Esophagus (tissue), 2 donors: ENCODE results near the gene TAF1D. TPM values are rescaled to one million over a fixed set of nuclear protein-coding genes. Genes with fewer than 3 reads are reported as not detected.
A peak's percentile ranks its signal among the peaks of the same experiment; 100 is the strongest.

ENCODE experiments used
- H3K27ac ChIP-seq, 2 donors: one replicate each; pipeline ENCODE4 v1.5.1; 2013; ENCODE audit warnings: low read depth in 2 of 2, mild to moderate bottlenecking in 2 of 2, inconsistent platforms in 1 of 2, low read length in 1 of 2, moderate library complexity in 1 of 2
- H3K27me3 ChIP-seq, 2 donors: one replicate each; pipeline ENCODE4 v1.6.1; 2013; ENCODE audit warnings: low read length in 2 of 2, control low read depth in 1 of 2, mild to moderate bottlenecking in 1 of 2; ENCODE audit not compliant: insufficient read depth in 2 of 2, control insufficient read depth in 1 of 2
- H3K36me3 ChIP-seq, 2 donors: one replicate each; pipeline ENCODE4 v1.6.1; 2013; ENCODE audit warnings: low read length in 1 of 2; ENCODE audit not compliant: control insufficient read depth in 2 of 2, insufficient read depth in 2 of 2
- H3K4me1 ChIP-seq, 2 donors: one replicate each; pipeline ENCODE4 v1.6.1; 2013; ENCODE audit warnings: low read length in 1 of 2; ENCODE audit not compliant: control insufficient read depth in 2 of 2, insufficient read depth in 2 of 2
- H3K4me3 ChIP-seq, 2 donors: one replicate each; pipeline ENCODE4 v1.5.1; 2013; ENCODE audit warnings: low read length in 2 of 2, mild to moderate bottlenecking in 2 of 2, low read depth in 1 of 2, moderate library complexity in 1 of 2
- H3K9me3 ChIP-seq, 2 donors: one replicate each; pipeline ENCODE4 v1.6.1; 2013; ENCODE audit warnings: mild to moderate bottlenecking in 2 of 2, low read depth in 1 of 2, low read length in 1 of 2, moderate library complexity in 1 of 2; ENCODE audit not compliant: control insufficient read depth in 2 of 2, insufficient read depth in 1 of 2
- WGBS, 2 donors: extraction: QIAGEN DNeasy Blood & Tissue Kit; methylation state at CpG; one replicate each; pipeline ENCODE4 v1.1.7; 2013; 5-methylcytosine and 5-hydroxymethylcytosine counted together
- polyA plus RNA-seq, 2 donors: library from polyadenylated mRNA; stranded (reverse); fragments of 200-250 nt; gene quantifications; one replicate each; pipeline ENCODE4 v1.2.3, GENCODE V29; 2013
- donor health status: healthy with polysubstance abuse.
- donor health status: Bipolar disorder and iron deficiency.

Gene TAF1D
- polyA plus RNA-seq, 2 donors, result 70.2 to 156 TPM

DNA sequence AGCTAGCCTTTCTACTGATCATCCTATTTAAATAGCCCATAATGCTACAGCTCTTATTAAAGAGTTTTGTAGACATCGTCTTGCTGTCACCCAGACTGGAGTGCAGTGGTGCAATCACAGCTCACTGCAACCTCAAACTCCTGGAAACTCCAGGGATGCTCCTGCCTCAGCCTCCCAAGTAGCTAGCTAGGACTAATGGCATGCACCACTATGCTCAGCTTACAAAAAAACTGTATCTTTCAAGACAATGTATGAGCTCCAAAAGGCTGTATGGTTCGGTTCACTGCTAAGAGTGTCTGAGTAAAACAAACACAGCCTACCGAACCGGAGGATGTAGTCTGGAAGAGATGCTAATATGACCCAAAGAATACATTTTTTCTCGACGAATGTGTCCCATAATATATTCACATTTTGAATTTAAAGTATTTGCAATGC, 2.6 kb downstream of the TAF1D start:
- H3K36me3 ChIP-seq, result peaks cover 7 to 9% of the 10 kb centered on the region in 2 donors
- peaks cover 0 to 2% of the 10 kb centered on the region in 2 donors for H3K4me1 ChIP-seq

DNA sequence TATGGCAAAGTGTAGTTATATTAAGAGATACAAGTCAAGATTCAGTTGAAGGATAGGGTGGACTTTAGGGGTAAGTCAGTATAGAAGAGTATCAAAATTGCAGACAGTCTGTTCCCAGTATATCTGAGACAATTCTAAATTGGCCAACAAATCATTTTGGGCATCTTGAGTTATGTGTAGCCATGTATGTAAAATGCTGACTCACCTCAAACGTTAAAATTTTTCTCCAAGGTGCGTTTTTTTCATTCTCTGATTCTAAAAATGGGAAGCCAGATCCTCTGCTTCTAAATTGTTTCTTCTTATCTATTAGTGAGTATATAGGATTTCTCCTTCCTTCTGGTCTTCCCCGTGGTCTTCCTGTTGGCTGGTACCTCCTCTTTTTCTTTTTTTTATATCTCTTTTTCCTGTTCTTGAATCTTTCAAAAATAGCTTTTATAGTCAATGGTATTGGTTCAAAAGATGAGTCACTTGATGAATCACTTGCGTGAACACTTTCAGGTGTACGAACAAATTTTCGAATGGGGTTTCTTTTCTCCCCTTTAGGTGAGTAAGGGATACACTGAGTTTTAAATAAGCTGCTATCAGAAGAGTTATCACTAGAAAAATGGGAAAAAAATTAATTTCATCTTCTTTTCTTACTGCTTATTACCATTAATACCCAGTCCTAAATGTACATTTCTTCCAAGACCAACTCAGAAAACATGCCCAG, 3.2 kb downstream of the TAF1D start:
- Histone ChIP-seq H3K9me3 (no peaks in the 10 kb centered on the region), H3K4me1 (peaks cover 0 to 2% of the 10 kb centered on the region in 2 donors), H3K36me3 (peaks cover 7 to 9% of the 10 kb centered on the region in 2 donors), H3K4me3 (peak overlapping the region in 1 of 2 donors; percentile 97), H3K27ac (no peak overlapping the region), H3K27me3 (no peaks in the 10 kb centered on the region)
- 32 to 36% methylated on average over 6 of the region's 6 CpGs for WGBS, 2 donors

More for the DNA sequence above, 2.6 kb downstream of the TAF1D start:
- peak overlapping the region in 1 of 2 donors; percentile 13 for H3K27ac ChIP-seq
- H3K4me3 ChIP-seq, result peak overlapping the region; percentile 32 to 97
- H3K27me3 ChIP-seq, result no peaks in the 10 kb centered on the region
- WGBS, 2 donors, result 30 to 36% methylated on average over 6 of the region's 6 CpGs
- no peaks in the 10 kb centered on the region for H3K9me3 ChIP-seq

DNA sequence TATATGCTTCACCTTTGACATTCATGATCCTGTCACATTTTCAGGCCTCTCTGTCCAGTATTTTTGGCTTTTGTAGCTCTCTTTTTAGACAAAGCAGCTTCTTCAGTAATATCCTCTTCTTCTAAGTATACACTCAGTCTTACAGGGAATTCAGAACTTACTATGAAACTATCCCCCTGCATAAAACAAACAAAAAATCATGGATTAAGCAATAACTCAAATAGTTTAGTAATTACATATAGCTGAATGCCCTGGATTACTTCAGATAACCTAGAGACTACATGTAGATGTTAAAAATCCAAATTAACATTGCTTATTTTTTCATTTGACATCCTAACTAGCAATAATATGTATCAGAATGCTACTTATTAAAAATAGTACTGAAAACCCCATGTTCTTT, 5.2 kb downstream of the TAF1D start:
- Histone ChIP-seq H3K4me1 (peaks cover 0 to 2% of the 10 kb centered on the region in 2 donors), H3K27me3 (no peaks in the 10 kb centered on the region), H3K36me3 (peaks cover 7 to 9% of the 10 kb centered on the region in 2 donors), H3K4me3 (no peak overlapping the region), H3K27ac (no peak overlapping the region), H3K9me3 (no peaks in the 10 kb centered on the region)

DNA sequence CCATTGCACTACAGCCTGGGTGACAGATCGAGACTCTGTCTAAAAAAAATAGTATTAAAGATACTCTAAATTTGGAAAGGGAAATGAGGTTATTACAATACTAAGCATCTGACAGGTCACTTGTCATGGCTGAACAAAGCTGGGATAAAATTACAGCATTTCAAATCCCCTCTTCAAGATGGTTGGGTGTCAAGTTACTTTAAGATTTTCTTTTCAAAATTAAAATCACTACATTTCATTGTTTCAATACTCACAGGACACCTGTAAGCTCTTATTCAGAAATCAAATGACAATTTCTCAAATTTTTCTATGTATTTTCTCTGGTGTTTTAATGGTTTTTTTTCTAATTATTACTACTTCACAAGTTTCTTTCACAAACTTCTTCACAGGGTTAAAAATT, 5.7 kb downstream of the TAF1D start:
- Histone ChIP-seq H3K9me3 (no peaks in the 10 kb centered on the region), H3K27me3 (no peaks in the 10 kb centered on the region), H3K4me3 (no peak overlapping the region), H3K27ac (no peak overlapping the region), H3K36me3 (peaks cover 7 to 9% of the 10 kb centered on the region in 2 donors), H3K4me1 (peaks cover 0 to 2% of the 10 kb centered on the region in 2 donors)
- WGBS, 2 donors, result 77 to 95% methylated on average over 1 of the region's 1 CpG

DNA sequence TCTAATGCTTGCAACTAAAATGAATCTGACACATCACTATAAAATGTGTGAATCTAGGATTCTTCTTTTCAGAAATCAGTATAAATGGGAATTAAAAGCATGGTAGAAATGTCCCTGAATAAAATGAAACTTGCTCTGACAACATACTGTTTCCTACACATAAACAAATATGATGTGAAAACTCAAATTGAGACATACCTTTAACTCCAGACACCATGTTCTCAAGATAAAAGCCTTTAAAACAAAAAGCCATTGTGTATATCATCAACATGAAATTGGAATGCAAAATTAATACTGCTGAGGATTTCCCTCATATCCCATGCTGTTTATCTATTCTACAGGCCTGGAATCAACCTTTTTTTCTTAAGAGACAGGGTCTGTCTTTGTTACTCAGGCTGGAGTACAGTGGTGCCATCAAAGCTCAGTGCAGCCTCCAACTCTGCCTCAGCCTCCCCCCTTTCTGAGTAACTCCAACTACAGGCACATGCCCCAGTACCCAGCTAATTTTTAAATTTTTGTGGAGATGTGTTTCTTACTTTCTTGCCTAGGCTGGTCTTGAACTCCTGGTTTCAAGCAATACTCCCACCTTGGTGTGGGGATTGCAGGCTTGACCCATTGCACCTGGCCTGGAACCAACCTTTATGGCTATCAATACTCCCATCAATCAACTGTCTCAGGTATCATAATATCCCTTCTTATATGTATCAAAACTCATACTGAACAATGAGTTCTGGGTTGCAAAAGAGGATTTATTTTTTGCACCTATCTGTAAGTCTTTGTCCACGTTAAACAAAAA, 6.7 kb downstream of the TAF1D start:
- Histone ChIP-seq H3K36me3 (peaks cover 7 to 9% of the 10 kb centered on the region in 2 donors), H3K4me3 (no peak overlapping the region), H3K27ac (no peak overlapping the region), H3K27me3 (no peaks in the 10 kb centered on the region), H3K4me1 (peaks cover 0 to 2% of the 10 kb centered on the region in 2 donors), H3K9me3 (no peaks in the 10 kb centered on the region)
- 70 to 75% methylated on average over 1 of the region's 1 CpG for WGBS, 2 donors

DNA sequence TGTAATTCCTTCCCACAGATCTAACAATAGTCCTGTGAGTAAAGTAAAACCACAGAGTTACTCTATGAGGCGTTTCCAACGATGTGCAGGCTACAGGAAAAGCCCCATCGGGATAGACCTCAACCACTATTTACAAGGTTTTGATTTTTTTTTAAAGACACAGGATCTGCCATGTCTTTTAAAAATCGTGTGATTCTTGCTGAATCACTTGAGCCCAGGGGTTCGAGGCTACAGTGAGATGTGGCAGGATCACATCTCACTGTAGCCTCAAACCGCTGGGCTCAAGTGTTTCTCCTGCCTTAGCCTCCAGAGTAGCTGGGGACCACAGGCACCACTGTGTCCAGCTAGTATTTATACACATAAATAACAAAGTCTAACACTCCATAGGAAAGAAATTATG, 7.8 kb downstream of the TAF1D start:
- 61 to 63% methylated on average over 6 of the region's 6 CpGs for WGBS, 2 donors
- peaks cover 7 to 9% of the 10 kb centered on the region in 2 donors for H3K36me3 ChIP-seq
- H3K9me3 ChIP-seq, result no peaks in the 10 kb centered on the region
- H3K27me3 ChIP-seq, result no peaks in the 10 kb centered on the region
- H3K4me1 ChIP-seq, result no peaks in the 10 kb centered on the region
- H3K4me3 ChIP-seq, result no peak overlapping the region
- H3K27ac ChIP-seq, result no peak overlapping the region

DNA sequence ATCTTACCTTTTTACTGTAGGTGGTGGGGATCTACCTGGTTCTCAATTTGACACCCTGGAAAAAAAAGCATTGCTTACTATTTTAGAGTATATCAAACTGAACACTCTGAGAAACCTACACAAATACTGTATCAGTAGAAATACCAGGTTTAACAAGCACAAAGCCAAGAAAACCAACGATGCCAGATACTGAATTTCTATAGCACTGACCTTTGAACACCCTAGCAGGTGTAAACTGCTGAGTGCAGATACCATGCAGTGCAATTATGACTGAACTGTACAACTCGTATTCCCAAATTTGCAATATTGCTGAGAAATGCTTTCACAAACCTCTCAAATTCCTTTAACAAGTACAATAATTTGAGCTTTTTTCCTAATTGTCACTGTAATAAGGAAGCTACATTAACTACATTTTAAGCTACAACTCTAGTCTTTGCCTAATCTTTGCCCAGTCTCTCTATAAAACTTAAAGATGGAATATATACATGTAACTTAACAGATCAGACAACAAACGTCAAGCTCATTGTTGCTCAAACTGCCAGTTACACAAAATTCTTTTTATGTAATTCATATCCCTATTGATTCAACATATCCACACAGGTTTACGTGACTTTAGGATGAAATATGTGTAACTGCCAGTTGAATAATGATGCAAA, 8.9 kb downstream of the TAF1D start:
- H3K9me3 ChIP-seq, result no peaks in the 10 kb centered on the region
- 70 to 75% methylated on average over 4 of the region's 4 CpGs for WGBS, 2 donors
- peaks cover 7 to 9% of the 10 kb centered on the region in 2 donors for H3K36me3 ChIP-seq
- H3K27me3 ChIP-seq, result no peaks in the 10 kb centered on the region
- H3K27ac ChIP-seq, result no peak overlapping the region
- H3K4me3 ChIP-seq, result no peak overlapping the region
- H3K4me1 ChIP-seq, result no peaks in the 10 kb centered on the region

DNA sequence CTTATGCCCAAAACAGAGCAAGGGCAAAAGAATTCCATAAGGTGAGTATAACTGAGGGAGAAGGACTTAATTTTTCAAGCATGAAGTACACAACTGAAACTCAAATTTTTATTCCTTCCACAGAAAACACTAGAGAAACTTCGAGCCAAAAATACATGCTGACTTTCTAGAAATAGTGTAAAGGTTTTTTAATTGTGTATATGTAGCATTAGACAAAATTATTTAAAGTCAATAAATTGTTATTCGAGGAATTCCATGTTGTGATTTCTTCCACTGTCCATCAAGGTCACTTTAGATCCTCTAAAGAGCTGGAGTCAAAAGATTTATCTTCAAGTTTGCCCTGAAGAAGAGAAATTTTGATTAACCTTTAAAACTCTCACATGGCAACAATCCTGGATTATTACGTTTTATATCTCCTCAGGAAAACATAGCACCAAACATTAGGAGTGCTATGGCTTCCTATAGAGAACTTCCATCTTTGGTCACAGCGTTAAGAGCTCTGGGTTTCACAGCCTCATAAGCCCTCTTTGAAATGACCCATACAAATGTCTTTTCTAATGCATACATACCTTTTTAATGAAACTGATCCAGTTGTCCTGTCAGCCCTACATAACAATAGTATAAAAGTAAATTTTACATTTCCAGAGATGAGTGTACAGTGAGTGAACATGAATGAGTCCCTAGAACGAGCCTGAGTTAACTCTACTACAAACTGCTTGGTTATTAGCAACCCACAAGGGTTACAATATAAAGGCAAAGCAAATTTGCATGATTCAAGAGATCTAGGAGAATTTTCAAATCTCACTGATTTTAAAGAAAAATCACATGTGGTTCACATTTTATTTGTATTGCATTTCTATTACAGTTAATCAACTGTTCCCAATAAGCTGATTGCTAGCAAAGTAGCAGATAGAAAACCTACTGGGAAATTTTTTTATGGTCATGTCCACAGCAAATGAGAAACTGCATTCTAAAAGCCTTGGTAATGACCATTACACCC, 10.9 kb downstream of the TAF1D start:
- 84% methylated on average over 5 of the region's 5 CpGs for WGBS, 2 donors
- no peaks in the 10 kb centered on the region for H3K9me3 ChIP-seq
- peaks cover 6 to 9% of the 10 kb centered on the region in 2 donors for H3K36me3 ChIP-seq
- H3K4me1 ChIP-seq, result no peaks in the 10 kb centered on the region
- H3K27ac ChIP-seq, result no peak overlapping the region
- no peak overlapping the region for H3K4me3 ChIP-seq
- no peaks in the 10 kb centered on the region for H3K27me3 ChIP-seq
